GM12874 (cell line): Measurements from ENCODE around the gene DNAL4.

ENCODE experiments used
- TF ChIP-seq, protein P1 (sequence below): IDR thresholded peaks from 2 replicates; pipeline ENCODE4 v1.5.1; 2011; ENCODE audit warnings: low read depth, mild to moderate bottlenecking, control low read depth, low read length, moderate library complexity; ENCODE audit not compliant: insufficient read depth

Gene DNAL4

DNA sequence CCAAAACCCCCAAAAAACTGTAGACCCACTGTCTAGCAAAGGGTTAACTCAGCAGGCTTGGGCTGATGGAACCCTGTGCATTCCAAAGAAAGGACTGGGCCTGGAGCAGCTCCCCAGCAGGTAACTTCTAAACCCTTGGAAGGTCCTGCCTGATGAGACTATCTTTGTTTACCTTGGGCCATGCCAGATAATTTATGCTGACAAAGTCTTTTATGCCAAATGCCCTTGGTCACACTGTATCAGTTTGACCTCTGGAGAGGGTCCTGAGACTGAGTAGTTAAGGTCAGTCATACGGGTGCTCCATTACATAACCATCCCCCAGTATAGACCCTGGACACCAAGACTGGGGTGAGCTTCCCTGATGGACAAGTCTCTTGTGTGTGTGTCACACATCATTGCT lies 21.9 kb upstream of the DNAL4 start:
- TF ChIP-seq, protein P1, sequence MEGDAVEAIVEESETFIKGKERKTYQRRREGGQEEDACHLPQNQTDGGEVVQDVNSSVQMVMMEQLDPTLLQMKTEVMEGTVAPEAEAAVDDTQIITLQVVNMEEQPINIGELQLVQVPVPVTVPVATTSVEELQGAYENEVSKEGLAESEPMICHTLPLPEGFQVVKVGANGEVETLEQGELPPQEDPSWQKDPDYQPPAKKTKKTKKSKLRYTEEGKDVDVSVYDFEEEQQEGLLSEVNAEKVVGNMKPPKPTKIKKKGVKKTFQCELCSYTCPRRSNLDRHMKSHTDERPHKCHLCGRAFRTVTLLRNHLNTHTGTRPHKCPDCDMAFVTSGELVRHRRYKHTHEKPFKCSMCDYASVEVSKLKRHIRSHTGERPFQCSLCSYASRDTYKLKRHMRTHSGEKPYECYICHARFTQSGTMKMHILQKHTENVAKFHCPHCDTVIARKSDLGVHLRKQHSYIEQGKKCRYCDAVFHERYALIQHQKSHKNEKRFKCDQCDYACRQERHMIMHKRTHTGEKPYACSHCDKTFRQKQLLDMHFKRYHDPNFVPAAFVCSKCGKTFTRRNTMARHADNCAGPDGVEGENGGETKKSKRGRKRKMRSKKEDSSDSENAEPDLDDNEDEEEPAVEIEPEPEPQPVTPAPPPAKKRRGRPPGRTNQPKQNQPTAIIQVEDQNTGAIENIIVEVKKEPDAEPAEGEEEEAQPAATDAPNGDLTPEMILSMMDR: no peak

DNA sequence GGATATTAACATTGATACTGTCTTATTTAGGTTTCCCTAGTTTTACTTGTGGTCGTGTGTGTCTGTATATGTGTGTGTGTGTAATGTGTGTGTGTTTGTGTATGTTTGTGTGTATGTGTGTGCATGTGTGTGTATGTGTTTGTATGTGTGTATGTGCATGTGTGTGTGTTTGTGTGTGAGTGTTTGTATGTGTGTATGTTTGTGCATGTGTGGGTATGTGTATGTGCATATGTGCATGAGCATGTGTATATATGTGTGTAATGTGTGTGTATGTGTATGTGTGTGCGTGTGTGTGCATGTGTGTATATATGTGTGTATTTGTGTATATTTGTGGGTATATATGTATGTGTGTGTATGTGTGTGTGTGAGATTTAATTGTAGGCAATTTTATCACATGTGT lies 17.3 kb upstream of the DNAL4 start:
- TF ChIP-seq, protein P1: no peak

DNA sequence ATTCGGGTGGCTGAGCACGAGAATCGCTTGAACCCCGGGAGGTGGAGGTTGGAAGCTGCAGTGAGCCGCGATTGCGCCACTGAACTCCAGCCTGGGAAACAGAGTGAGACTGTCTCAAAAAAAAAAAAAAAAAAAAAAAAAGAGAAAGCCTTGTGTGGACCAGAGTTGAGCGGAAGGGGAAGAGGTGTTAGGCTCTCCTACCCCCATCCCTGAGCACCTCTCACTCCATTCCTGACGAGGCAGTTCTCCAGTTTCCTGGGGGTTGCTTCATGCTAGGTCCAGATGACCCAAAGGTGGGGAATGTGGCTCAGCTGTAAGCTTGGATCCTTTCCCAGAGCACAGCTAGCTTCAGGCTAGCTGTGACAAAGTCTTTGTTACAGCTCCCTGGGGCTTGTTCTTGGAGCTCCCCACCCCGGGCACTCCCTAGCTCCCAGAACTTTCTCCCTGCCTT lies 8.8 kb upstream of the DNAL4 start:
- TF ChIP-seq, protein P1: no peak

DNA sequence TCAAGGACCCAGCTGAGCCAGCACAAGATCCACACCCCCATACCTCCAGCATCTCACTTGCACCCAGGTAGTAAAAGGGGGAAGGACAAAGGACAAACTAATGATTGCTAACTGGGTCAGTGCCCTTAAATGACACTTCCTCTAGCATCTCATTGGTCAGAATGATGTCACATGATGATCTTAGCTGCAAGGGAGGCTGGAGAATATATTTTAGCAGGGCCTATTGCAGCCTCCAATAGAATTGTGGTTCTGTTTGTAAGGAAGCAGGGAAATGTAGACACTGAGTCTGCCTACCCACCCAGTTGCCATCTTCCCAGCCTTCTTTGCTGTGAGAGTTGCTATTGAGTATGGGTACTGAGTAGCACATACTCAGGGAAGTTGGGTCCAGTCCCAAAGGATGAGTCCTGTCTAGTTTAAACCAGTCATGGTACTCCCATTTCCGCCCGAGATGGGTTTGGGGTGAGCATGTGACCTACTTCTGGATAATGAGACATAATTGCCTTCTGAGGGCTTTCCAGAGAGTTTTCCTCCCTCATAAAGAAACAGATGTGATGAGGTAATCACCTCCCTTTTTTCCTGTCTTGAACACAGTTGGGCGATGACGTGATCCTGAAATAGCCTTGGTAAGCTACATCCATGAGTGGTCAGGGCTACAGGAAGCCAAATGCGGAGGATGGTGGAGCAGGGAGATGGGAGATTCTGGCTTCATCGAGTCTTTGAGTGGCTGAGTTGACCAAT lies 5.5 kb upstream of the DNAL4 start:
- TF ChIP-seq, protein P1: no peak

DNA sequence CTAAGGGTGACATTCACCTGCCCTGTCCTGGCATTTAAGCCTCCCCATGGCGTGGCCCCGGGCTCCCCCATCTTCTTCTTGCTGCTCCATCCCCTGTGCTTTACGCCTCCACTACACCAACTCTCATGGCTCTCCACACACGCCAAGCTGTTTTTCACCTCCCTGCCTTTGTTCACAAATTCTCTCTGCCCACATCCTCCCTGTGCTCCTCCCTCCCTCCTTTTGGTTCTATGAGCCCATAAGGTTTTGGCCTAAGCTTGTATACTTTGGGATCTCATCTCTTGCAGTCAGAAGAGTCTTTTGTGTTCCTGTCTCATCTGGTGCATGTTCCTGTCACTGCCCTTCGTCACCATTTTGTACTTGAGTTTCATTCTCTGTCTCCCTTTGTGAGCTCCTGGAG lies 4.6 kb upstream of the DNAL4 start:
- TF ChIP-seq, protein P1: no peak

DNA sequence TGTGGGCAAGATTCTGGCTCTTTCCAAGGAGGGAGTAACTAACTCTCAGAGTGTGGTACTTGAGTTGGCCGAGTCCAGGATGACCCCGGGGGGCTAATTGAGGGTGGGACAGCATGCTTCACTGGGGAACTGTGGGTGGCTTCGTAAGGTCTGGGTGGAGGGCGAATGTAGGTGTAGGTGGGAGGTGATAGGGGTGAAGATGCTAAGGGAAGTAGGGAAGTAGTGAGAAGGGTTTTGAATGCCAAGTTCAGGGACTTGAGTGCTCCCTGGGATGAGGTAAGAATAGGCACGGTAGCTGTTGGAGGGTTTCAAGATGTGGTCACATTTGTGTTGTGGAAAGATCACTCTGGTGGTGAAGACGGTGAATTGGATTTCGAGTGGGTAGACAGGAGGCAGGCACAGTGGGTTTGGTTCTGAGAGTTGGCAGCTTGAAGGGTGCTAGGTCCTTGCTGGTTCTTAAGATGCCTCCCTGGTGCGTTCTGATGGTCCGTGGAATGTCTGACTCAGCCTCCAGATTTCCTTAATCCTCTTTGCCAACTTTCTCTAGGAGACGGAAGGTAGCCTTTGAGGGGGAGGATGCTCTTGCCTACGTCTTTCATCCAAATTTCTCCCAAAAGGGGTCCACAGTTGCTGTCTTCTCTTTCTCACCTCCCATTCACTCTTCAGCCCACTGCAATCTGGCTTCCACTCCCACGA lies 2.5 kb upstream of the DNAL4 start:
- TF ChIP-seq, protein P1: no peak

DNA sequence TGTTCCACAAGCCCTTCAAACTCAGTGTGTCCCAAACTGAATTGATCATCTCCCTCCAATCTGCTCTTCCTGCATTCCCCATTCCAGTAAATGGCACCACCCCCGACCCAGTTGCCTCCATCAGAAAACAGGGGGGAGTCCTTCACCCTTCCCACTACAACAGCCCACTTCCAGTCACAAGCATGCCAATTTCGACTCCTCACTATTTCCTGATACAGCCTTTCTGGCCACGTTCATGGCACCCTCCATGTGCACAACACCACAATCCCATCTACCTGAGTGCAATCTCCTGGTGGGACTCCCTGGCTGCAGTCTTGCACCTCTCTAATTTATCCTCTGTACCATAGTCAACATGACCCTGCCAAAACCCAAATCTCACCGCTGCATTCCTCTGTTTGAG lies 1.6 kb upstream of the DNAL4 start:
- TF ChIP-seq, protein P1: no peak
